HUDEP-2 (cell line): ENCODE measurements around the gene ELAC2.
"Not testable (repeated sequence)": the region's sequence is repeated elsewhere in the genome, so short reads cannot be mapped to it uniquely, and the experiment has no call there.

Experiments
- DNase-seq, 76 experiments: peaks; one replicate each; lab custom pipeline; 2025; ENCODE audit not compliant: unreplicated experiment in 76 of 76; lab: John Stamatoyannopoulos, UW

ELAC2 gene

GRCh38 chr17:12992676-12993075, 25.2 kb downstream of the ELAC2 start:
- DNase-seq, result no peak

GRCh38 chr17:12990926-12991325, 26.9 kb downstream of the ELAC2 start:
- no peak for DNase-seq

DNA sequence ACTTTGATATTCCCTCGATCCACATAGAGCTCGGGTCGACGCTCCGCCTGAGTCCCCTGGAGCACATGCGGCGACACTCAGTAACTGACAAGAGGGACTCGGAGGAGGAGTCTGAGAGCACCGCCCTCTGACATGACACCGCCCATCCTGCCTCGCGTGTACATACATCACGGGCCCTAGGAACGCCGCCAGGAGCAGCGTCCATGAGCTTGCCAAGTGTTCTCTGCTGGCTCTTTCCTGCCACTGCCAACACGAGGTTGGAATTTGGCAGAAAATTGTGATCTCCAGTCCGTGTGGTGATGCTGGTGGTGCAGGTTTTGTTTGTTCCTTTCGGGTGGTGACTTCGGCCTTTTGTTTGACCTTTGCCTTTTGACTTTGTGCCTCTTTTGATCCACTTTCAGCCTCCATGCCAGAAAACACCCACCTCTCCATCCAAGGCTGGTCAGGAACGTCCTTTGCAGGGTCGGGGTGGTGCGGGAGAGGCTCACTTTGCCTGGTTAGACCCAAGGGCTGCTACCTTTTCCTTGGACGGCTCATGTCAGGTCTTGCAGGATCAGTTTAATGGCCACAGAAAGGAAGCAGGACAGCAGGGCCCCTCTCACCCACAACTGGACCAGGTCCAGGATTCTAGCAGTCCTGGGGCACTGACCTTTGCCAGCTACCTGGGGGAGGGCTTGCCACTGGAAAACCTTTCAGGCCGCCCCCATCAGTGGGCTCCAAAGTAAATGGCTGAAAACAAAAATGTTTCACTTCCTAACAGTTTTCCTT, 27.6 kb downstream of the ELAC2 start:
- no peak for DNase-seq

- DNase-seq, result no peak
Observed at GRCh38 chr17:12987120-12987519, 30.7 kb downstream of the ELAC2 start.

DNA sequence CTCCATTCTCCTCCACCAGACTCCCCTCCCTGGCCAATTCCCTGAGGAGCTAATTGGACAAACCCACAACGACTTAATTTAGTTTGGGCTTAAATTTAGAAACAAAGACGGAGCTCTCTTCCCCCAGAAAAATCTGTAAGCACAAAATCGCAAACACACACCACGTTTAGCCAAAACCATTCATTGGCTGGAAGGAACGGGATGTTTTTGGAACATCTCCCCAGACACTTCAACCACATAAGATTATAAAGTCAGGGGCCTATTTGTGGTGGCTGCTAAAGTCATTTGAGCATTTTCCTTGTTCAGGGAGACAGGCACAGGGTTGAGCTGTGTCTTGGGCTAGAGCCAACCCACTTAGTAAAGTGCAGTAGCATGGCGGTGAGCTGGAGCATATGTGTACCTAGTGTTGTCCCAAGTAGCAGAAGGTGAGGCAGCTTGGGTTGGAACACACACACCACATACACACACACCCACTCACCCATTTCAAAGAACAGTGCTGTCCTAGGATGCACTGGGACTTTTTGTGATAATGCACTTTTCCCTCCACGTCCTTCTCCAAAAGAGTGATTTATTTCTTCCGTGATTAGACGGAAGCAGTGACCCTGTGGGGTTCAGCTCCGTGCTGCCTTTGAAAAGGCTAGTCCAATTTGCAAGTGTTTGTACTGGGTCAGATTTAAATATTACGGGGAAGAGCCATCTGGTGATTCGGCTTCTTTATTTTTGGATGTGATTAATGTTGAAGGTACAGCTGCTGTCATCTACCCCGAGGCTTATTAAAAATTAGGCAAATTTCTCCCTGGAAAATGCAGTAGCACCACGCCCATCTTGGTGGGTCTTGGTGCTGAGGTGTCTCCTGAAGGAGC, 32.2 kb downstream of the ELAC2 start:
- no peak for DNase-seq

GRCh38 chr17:12983991-12984884, 33.6 kb downstream of the ELAC2 start:
- no peak for DNase-seq

- no peak for DNase-seq
Observed at GRCh38 chr17:12982224-12982623, 35.6 kb downstream of the ELAC2 start.

GRCh38 chr17:12979826-12980500, 37.9 kb downstream of the ELAC2 start:
- DNase-seq, result no peak

GRCh38 chr17:12979246-12979645, 38.6 kb downstream of the ELAC2 start:
- no peak for DNase-seq

DNA sequence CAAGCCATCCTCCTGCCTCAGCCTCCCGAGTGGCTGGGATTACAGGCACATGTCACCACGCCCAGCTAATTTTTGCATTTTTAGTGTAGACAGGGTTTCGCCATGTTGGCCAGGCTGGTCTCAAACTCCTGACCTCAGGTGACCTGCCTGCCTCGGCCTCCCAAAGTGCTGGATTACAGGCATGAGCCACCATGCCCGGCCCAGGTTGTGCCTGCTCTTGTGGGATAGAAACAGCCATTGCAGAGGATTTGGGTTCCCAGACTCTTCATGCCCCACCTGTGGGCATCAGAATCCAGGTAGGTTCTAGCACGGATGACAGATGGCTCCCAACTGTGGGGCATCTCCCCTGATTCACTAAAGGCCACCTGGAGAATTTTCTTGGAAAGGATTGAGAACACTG, 39.0 kb downstream of the ELAC2 start:
- DNase-seq, result not testable (repeated sequence)

DNA sequence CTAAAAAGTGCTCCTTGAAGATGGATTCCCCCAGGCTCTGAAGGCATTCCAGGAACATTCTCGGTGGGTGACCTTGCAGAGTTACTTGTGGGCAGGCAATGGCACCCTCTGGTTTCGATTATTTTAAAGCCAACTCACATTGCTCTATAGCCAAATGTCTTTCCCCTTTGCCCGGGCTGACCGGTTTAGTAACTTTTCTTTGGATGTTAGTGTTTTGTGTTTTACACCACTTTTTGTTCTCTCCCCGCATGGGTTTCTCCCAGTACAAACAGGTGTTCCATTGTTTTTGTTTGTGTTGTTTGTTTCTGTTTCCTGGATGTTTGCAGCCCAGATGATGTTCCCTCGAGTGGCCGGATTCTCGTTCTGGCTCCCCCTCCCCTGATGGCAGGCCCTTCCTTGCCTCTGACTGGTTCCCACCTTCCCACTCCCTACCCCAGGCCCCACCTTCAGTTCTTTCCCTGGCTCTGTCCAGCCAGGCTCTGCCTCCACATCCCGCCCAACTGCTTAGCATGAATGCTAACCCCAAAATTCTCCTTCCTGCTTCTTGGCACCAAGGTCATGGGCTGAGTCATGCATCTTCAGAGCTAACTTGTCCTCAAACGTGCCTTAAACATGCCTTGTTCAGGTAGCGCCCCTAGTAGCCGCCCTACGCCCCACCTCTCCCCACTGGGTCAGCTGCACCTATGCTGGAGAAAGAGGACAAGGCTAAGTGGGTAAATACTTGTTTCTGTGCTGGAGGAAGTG, 40.6 kb downstream of the ELAC2 start:
- no peak for DNase-seq

- no peak for DNase-seq
Observed at GRCh38 chr17:12974005-12974531, 43.8 kb downstream of the ELAC2 start.

DNA sequence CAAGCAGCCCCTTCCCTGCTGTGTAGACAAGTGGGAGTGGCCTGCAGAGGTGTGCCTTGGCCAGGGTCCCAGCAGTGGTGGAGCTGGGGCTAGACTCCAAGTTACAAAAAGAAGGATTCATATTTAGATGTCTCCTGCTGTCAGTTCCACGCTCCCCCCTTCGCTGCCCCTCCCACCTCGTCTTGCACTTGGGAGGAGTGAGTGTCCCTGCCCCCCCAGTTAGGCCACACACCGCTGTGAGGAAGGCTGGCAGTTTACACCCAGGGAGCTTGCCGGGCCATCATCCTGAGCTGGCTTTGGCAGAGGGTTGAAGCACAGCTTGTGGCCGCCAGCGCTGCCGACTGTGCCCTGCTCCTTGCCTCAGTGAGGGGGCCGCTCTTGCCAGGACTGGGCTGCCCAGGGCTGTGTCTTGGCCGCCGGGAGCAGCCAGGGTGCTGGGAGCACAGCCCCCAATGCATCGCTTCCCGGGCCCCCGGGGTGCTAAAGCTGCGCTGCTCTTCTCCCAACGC, 44.3 kb downstream of the ELAC2 start:
- DNase-seq, result no peak

DNA sequence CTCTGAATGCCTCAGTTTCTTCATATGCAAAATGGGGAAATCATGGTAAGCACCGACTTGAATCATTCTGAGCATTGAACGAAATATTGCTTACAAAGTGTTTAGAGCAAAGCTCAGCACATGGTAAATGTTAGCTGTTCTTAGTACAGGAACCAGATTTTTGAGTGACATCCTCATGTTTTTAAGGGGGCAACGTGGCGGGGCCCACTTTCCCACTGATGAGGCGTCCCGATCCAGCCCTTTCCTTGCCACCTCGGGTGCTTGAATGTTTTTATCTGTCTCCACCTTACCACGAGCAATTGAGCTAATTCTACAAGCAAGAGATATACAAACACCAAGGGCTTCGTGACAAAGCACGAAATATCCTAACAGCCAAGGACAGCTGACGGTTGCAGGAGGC, 49.9 kb downstream of the ELAC2 start:
- no peak for DNase-seq

GRCh38 chr17:12966413-12966812, 51.4 kb downstream of the ELAC2 start:
- no peak for DNase-seq

- DNase-seq, result no peak
Observed at GRCh38 chr17:12965988-12966387, 51.8 kb downstream of the ELAC2 start.

DNA sequence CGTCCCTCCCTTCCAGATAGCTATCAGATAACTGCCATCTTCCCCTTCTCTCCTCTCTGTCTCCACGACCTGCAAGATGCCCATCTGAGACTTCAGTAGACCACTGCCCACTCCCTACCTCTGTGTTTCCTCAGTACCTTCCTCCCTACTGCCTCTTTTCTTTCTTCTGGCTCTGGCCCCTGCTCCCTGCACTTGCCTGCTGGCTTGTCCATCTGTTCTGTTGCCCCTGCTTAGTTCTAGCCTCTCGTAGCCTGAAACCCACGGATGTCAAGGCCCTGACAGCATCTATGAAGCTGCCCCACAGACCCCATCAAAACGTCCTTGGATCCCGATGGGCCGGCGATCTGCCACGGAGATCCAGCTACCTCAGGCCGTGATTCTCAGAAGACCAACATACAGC, 53.0 kb downstream of the ELAC2 start:
- no peak for DNase-seq

DNA sequence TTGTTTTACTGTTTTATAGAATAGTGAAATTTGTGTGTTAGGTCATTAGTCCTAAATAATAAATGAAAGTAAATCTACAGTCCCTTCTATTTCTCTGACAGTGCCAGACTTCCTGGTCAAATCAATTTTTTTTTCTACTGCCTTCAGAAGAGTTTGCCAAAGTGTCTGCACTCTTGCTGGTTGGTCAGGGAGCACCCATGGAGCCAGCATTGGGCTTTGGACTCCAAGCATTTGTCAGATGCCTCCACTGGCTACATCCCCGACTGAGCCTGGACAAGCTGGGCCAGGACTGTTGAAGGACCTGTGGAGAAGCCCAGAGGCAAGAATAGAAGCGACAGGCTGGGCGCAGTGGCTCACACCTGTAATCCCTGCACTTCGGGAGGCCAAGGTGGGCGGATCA, 53.7 kb downstream of the ELAC2 start:
- no peak for DNase-seq

DNA sequence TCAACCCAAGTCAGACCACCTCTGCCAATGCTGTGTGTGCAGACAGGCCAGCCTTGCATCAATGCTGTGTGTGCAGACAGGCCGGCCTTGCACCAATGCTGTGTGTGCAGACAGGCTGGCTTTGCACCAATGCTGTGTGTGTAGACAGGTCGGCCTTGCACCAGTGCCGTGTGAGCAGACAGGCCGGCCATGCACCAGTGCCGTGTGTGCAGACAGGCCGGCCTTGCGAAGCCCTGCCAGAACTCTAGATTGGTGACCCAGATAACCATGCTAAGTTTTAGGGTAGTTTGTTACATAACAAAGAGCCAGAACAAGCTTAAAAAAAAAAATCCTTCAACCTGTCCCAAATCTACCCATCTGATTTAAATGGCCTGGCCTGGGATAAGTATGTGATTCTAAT, 54.3 kb downstream of the ELAC2 start:
- DNase-seq, result no peak
